Activated CD4-positive, CD25-positive, alpha-beta regulatory T cell (primary cell): ENCODE results near the gene GPR25.

Experiments
- DNase-seq, 4 experiments: peaks; one replicate each; lab custom pipeline; 2025; lab: John Stamatoyannopoulos, UW

GPR25 gene

DNA sequence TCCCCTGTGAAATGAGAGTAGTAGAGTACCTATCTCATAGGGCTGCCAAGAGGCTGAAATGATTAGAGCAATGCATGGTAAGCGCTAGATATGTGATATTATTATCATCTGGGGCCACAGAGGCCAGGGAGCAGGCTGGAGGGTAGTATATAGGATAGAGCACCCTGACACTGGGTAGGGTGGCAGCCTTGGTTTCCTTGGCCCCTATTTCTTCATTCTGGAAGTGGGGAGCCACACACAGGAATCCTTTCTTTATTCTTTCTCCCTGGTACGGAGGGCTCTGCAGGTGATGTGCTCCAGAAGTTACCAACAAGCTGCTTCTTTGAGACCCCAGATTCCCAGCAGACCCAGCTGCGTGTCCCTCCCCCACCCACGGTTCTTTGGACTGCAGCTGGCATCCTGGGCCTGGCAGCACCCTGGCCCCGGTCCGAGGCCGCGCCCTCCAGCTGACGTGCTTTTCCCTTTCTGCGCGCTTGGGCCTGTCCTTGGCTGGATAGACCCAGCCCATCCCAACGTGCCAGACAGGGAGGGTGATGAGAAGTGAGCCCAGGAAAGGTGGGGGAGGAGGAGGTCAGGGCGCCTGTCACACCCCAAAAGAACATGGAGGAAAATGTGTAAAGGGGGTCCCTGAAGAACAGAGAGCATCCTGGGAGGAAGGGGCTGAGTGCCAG is 40.1 kb downstream of the GPR25 start:
- DNase-seq, result no peak

DNA sequence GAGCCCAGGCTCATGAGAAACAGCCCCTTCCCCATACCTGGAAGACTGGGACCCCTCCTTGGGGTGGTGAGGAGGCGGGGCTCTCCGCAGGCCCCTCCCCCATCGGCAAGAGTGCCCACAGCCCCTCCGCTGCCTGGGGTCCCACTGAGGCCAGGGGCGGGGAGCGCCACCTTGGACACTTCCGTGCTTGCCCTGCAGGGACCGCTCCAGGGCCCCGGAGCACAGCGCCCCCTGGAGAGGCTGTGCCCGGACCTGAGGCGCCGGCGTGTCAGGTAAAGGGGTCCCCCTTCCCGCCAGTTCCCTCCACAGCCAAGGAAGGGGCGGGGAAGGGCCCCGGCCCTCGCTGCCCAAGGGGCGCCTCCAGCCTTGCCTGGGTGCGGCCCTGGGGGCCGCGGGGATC is 43.4 kb downstream of the GPR25 start:
- no peak for DNase-seq

- DNase-seq, result no peak
Observed at GRCh38 chr1:200916681-200917080, 43.9 kb downstream of the GPR25 start.

- no peak for DNase-seq
Observed at GRCh38 chr1:200917291-200917817, 44.6 kb downstream of the GPR25 start.

GRCh38 chr1:200918006-200918405 is 45.2 kb downstream of the GPR25 start:
- no peak for DNase-seq

DNA sequence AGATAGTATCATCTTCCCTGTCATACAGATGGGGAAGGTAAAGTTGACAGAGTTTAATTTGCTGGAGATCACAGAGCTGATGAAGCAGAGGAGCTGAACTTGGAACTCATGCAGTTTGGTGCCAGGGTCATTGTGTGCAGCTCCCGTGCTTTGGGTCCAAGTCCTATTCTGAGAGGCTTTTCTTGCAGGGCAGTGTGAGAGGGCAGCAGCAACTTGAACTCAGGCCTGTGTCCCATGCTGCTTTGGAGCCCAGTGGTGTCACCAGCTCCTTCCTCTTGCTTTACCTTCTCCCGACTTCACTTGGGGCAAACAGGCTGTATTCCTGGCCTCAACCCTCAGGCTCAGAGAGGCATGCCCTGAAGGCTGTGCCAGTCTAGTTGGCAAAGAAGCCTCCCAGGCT is 46.6 kb downstream of the GPR25 start:
- no peak for DNase-seq

DNA sequence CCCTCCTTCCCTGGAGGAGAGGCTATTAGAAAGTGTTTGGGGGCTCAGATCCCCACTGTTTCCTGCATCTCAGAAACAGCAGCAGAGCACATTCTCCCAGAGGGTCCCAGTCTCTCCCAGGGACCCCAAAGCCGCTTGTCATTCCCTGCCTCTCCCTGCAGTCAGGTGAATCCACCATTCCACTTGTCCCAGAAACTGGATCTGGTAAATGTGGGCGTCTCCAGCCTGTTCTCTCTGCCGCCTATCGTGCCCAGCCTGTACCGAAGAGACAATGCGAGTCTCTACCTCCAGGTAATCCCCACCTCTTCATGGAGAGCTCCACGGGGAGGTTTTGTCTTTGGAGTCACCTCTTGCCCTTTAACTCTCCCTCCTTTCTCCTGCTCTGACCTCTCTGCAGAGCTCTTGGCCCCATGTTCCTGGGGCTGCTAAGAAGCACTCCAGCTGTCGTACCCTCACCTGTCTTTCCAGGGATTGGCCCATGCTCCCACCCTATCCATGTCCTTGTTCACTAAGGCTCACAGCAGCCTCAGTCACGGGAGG is 48.9 kb downstream of the GPR25 start:
- DNase-seq, result no peak

- no peak for DNase-seq
Observed at GRCh38 chr1:200922406-200922805, 49.6 kb downstream of the GPR25 start.

DNA sequence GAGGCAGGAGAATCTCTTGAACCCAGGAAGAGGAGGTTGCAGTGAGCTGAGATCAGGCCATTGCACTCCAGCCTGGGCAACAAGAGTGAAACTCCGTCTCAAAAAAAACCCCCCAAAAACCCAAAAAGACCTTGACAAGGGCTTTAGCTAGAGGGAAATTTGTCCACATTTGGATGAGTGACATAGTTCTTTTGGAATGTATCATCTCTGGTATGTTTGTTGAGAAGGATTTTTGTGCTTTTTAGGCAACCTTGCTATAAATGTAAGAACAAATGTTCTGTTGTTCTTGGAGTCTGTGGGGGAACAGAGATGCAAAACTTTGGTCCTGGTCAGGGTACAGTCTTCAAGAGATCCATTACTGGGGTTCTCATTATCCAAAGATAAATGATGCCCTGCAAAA is 50.8 kb downstream of the GPR25 start:
- no peak for DNase-seq
